Activated B cell treated with CpG ODN at 0.5 μM for 24 hours (primary cell): Measurements from ENCODE around the gene RASL10A. TPM values are rescaled to one million over a fixed set of nuclear protein-coding genes. Genes with fewer than 3 reads are reported as not detected.

Experiments used
- ATAC-seq: fragments of 200-7000 bp; cut with Tn5 transposase; one replicate; pipeline ENCODE4 v1.10.0; 2021; ENCODE audit warnings: low read depth, mild to moderate bottlenecking, moderate library complexity
- CTCF ChIA-PET: fragments of 350-600 bp; sonication (Branson Sonifier 250); formaldehyde crosslinking; loops from one replicate; lab custom pipeline; 2021; ENCODE audit warnings: antibody characterized with exemption; lab: Charles Lee
- POLR2A ChIA-PET: fragments of 350-600 bp; sonication (Branson Sonifier 250); formaldehyde crosslinking; loops from one replicate; lab custom pipeline; 2021; ENCODE audit warnings: antibody characterized with exemption; lab: Charles Lee
- DNase-seq: peaks from one replicate; pipeline ENCODE4 v3.0.0; 2022
- H3K27ac Mint-ChIP-seq: one replicate; pipeline ENCODE4 v1.8.0; 2020; ENCODE audit warnings: mixed read lengths
- H3K27me3 Mint-ChIP-seq: one replicate; pipeline ENCODE4 v1.8.0; 2021; ENCODE audit warnings: mixed read lengths
- H3K36me3 Mint-ChIP-seq: one replicate; pipeline ENCODE4 v1.8.0; 2021; ENCODE audit warnings: low read depth, mixed read lengths
- H3K4me1 Mint-ChIP-seq: one replicate; pipeline ENCODE4 v1.8.0; 2021; ENCODE audit warnings: mixed read lengths
- H3K4me3 Mint-ChIP-seq: one replicate; pipeline ENCODE4 v1.8.0; 2020; ENCODE audit warnings: mild to moderate bottlenecking, mixed read lengths
- H3K9me3 Mint-ChIP-seq: one replicate; pipeline ENCODE4 v1.8.0; 2020; ENCODE audit warnings: mixed read lengths
- CTCF ChIP-seq: fragments of 200-600 bp; IDR thresholded peaks from one replicate; pipeline ENCODE4 v1.8.0; 2022; ENCODE audit warnings: antibody characterized with exemption, mild to moderate bottlenecking
- intact Hi-C: fragments of 100-400 bp; cut with micrococcal nuclease; formaldehyde crosslinking; loops from one replicate; pipeline ENCODE4 v1.15.1; 2024
- total RNA-seq: library from RNA; stranded (reverse); gene quantifications from 2 replicates; pipeline ENCODE4 v1.2.3, GENCODE V29; 2022

The RASL10A gene
- total RNA-seq, 1 donor from 2014 or later = 1.0 TPM

DNA sequence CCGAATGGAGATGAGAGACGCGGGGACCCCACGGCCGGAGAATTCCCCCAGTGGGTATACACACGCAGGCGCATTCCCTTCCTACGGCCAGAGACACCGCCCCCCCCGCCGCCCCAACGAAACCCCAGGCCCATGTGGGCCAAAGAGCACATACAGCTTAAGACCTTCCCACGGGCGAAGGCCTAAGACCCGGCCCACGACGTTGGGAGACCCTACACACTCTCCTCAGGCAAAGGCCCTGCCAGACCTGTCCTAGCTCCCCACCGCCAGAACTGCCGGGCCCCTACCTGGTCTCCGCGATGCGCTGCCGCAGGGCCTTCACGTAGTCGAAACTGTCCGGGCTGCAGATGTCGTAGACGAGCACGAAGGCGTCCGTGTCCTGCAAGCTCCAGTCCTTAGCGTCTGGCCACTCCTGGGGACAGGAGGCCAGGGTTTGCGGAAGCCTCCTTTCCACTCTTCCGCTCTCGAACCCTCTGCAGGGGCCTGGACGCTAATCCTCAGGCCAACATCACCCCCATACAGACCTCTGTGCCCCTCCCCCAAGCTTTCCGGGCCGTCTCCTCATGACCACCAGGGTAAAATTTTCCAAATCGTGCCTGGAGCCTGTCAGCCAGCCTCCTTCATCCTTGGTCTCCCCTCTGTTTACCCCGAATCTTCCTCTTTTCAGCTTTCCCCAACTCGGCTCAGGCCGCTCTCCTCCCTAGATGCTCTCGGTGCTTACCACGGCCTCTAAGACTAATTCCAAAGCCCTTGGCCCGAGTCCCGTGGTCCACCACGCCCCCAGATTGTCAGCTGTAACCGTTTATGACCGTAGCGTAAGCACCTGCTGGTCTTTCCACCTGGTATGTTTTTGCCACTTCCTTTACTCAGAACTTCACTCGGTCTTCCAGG lies 1.7 kb downstream of the RASL10A start:
- Mint-ChIP-seq H3K4me1 (peaks cover 31% of the 10 kb centered on the region), H3K4me3 (peak overlapping the region; percentile 52), H3K27ac (no peak overlapping the region), H3K27me3 (peaks cover 34% of the 10 kb centered on the region), H3K36me3 (no peaks in the 10 kb centered on the region), H3K9me3 (no peaks in the 10 kb centered on the region)
- CTCF ChIA-PET = interaction anchor here (0.6 to 1.2 kb wide), 2 partner anchors 11 to 685 kb away, joined by 3 read pairs; no protein-coding TSS in a partner anchor
- no peak for DNase-seq
- intact Hi-C loops = no loop called here
- no peak for TF ChIP-seq CTCF
- POLR2A ChIA-PET = interaction anchor here (0.5 to 0.6 kb wide), 5 partner anchors 9 to 263 kb away, joined by 3 to 6 read pairs (median 4); no protein-coding TSS in a partner anchor
- no peak for ATAC-seq

- Mint-ChIP-seq H3K27ac (no peak overlapping the region), H3K36me3 (no peaks in the 10 kb centered on the region), H3K4me3 (no peak overlapping the region), H3K27me3 (peaks cover 36% of the 10 kb centered on the region), H3K9me3 (no peaks in the 10 kb centered on the region), H3K4me1 (peaks cover 31% of the 10 kb centered on the region)
- no peak for TF ChIP-seq CTCF
- ATAC-seq (no peak), DNase-seq (no peak)
- CTCF ChIA-PET = interaction anchor here (0.6 to 1.2 kb wide), 2 partner anchors 11 to 685 kb away, joined by 3 read pairs; no protein-coding TSS in a partner anchor
- intact Hi-C loops = no loop called here
- POLR2A ChIA-PET = interaction anchor here (0.5 kb wide), 1 partner anchor 62 kb away, joined by 3 read pairs; no protein-coding TSS in a partner anchor
Measured at GRCh38 chr22:29313126-29313575, 2.3 kb downstream of the RASL10A start.

DNA sequence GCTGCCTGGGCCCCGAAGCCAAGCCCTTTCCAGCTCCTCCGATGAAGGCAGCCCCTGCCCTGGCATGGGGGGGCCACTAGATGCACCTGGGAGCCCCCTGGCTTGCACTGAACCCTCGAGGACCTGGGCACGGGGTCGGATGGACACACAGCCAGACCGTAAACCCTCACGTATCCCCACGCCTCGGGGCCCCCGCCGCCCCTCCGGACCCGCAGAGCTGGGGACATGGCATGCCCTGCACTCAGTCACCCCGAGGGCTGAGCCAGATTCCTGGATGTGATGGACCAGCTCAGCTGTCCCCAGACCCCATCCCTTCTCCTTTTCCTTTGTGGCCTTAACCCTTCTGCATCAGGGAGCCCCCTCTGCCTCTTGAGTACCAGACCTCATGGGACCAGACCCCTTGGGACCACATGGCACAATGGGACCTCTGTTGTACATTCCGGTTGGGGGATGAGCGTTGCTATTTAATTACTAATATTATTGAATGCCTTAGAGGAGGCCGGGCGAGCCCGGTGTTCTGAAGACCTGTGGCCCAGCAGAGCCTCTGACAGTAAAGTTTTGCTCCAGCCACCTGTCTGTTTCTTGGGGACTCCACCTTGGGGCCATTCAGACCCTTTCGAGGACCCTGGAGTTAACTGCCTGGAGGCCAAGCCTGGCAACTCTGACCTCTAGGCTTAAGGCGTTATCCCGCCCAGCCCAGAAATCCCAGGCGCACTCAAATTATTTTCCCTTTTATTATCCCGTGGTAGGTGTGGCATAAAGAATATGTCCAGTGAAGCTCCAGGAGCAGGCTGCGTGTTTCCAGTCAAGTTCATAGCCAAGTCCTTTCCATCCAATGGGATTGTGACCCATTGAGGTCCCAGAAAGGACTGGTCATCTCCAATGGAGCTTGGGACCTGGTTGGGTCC lies 3.0 kb downstream of the RASL10A start:
- no peak for ATAC-seq
- intact Hi-C loops = no loop called here
- no peaks in the 10 kb centered on the region for H3K9me3 Mint-ChIP-seq
- TF ChIP-seq CTCF = no peak
- ChIA-PET POLR2A (interaction anchor here (1.0 kb wide), 1 partner anchor 42 kb away, joined by 3 read pairs; no protein-coding TSS in a partner anchor), CTCF (interaction anchor here (0.6 kb wide), 1 partner anchor 684 kb away, joined by 3 read pairs; no protein-coding TSS in a partner anchor)
- H3K4me3 Mint-ChIP-seq = no peak overlapping the region
- peaks cover 33% of the 10 kb centered on the region for H3K4me1 Mint-ChIP-seq
- H3K27ac Mint-ChIP-seq = no peak overlapping the region
- no peak for DNase-seq
- no peaks in the 10 kb centered on the region for H3K36me3 Mint-ChIP-seq
- H3K27me3 Mint-ChIP-seq = peaks cover 39% of the 10 kb centered on the region

DNA sequence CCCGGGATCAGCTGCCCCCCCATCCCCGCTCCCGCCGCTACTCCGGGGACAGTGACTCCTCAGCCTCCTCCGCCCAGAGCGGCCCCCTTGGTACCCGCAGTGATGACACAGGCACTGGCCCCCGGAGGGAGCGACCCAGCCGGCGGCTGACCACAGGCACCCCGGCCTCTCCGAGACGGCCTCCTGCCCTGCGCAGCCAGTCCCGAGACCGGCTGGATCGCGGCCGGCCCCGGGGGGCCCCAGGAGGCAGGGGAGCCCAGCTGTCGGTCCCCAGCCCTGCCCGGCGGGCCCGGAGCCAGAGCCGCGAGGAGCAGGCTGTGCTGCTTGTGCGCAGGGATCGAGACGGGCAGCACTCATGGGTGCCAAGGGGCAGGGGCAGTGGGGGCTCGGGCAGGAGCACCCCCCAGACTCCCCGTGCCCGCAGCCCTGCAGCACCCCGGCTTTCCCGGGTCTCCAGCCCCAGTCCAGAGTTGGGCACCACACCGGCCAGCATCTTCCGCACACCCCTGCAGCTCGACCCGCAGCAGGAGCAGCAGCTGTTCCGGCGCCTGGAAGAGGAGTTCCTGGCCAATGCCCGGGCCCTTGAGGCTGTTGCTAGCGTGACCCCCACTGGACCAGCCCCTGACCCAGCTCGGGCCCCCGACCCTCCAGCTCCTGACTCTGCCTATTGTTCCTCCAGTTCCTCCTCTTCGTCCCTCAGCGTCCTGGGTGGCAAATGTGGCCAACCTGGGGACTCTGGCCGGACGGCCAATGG lies 3.9 kb downstream of the RASL10A start:
- H3K9me3 Mint-ChIP-seq = no peaks in the 10 kb centered on the region
- no peak for TF ChIP-seq CTCF
- no peak overlapping the region for H3K27ac Mint-ChIP-seq
- peaks cover 35% of the 10 kb centered on the region for H3K4me1 Mint-ChIP-seq
- no peak for ATAC-seq
- DNase-seq = no peak
- intact Hi-C loops = no loop called here
- CTCF ChIA-PET = no interaction called here
- no peaks in the 10 kb centered on the region for H3K36me3 Mint-ChIP-seq
- H3K27me3 Mint-ChIP-seq = peaks cover 41% of the 10 kb centered on the region
- no peak overlapping the region for H3K4me3 Mint-ChIP-seq
- POLR2A ChIA-PET = interaction anchor here (1.0 kb wide), 1 partner anchor 42 kb away, joined by 3 read pairs; no protein-coding TSS in a partner anchor
